Measurements from ENCODE around the gene TTC33.

DNA sequence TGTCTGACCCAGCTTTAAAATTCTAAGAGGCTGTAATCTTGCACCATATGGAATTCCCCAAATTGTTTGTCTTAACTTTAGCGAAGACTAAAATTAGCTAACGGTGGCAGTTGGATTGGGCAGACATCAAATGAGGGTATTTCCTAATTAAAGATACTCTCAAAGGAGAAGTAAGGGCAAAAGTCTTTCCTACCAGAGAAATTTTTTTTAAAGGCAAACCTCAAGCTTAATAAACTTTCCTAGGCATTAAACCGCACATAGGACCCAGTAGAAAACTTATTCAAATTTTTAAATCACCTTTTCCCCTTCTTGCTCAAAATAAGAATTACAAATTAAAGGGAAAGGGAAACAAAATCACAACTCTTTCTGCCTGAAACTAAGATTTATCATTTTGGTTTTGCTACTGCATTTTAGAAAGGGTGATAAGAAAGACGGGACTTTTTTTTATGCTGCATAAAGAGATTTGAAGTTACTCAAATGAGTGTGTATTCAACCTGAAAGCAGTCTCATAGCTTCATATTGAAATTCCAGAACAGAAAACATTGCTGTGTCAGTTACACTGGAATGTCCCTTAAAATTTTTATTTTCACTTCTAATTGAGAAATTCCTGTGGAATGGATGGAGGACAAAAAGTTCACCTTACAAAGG, 265.2 kb downstream of the TTC33 start:
- TF ChIP-seq EZH2phosphoT487 (IDR thresholded peaks at IDR 0.05; ENCODE audit: insufficient read depth, low read depth): no peak
- TF ChIP-seq EZH2 (IDR thresholded peaks at IDR 0.05; ENCODE audit: insufficient read depth, poor library complexity, severe bottlenecking): no peak

Data from GM23248 (cell line).